COLO829 (cell line): ENCODE data around the gene HES5.

ENCODE experiments used
- DNase-seq: peaks from one replicate; pipeline ENCODE4 v3.0.0; 2012; ENCODE audit warnings: low spot score

Gene HES5

DNA sequence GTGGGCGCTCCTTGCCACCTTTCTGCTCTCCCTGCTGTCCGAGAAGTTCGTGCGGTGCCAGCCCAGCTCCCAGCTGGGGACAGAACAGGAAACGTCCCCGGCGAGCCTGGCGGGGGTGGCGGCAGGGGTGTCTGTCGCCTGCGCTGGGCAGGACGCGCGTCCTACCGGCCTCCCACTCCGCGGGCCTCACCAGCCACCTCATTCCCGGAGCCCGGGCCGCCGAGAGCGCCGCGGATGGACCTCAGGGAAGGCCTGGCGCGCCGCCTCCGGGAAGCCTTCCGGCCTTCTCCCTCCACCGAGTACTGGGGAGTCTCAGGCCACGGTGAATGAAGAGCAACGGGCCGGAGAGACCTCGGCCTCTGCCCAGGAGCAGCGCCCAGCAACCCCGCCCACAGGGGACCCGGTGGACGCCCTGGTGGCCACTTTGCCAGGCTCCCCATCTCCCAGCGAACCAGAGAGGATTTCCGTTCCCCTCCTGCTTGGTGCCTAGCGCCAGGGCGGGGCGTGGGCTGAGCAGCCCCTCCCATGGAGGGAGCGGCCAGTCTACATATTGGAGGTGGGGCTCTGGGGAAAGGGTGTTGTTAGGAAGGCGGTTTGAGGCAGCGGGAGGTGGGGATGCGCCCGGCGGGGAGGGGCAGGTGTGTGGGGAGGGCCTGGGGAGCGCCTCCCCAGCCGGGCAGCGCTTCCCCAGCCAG, 16.6 kb upstream of the HES5 start:
- peak; percentile 84 for DNase-seq

DNA sequence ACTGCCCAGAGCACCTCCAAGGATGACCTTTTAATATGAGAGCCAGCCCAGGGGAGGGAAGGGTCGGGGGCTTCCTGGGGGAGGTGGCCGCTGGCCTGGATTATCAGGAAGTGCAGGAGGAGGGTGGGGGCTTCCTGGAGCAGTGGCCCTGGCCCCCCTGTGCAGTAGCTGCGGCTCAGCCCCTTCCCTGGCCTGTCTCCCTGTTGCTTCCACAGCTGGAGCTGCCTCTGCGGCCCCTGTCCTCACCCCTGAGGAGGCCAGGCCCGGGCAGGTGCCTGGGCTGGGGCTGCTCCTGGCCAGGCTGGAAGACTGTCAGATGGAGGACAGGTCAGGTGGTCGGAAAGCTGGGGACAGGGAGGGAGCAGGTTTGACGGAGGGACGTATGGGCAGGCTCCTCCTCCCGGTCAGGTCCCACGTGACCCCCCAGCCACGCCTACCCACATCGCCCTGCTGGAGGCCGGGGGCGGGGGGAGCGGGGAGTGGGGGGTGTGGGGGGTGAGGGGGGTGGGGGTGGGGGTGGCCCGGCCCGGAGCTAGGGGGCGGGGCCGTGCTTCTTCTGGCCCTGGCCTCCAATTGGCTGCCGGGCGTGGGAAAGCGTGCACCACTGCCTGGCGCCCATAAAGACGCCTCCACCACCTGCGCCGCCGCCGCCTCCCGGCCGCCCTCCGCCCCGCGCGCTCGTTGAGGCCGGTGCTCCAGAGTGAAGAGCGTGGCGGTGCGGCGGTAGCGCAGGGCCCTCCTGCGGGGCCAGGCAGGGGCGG, 15.9 kb upstream of the HES5 start:
- peak; percentile 94 for DNase-seq

DNA sequence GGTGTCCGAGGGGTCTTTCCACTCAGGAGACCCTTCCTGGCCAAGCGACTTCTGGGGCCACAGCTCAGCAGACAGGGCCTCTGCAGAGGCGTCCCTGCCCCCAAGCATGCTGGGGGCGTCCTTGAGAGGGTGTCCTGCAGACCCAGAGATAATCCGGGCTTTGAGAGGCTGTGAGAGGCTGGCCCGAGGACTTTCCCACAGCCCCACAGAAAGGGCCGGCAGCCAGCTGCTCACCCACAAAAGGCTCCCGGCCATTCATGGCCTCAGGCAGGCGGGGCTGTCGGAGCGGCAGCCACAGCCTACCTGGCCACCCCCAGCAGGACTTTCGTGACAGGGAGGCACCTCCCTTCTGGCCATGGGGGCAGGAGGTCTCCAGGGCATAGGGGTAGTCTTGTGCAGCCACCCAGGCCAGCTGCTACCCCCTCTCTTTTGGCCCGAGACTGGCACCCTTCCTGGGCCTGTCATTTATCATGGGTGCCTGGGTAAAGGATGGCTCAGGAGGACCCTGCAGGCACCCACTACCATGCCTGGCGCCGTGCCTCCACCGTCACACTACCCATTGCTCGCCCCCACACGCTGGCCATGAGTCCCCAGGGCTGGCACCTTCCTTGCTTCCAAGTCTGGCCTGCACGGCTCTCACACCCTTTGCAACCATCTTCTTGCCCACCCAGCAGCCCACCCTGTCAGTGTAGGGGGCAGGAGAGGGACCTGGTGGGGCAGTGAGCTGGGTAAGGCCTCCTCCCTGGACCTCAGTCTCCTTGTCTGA, 15.0 kb upstream of the HES5 start:
- DNase-seq: no peak

DNA sequence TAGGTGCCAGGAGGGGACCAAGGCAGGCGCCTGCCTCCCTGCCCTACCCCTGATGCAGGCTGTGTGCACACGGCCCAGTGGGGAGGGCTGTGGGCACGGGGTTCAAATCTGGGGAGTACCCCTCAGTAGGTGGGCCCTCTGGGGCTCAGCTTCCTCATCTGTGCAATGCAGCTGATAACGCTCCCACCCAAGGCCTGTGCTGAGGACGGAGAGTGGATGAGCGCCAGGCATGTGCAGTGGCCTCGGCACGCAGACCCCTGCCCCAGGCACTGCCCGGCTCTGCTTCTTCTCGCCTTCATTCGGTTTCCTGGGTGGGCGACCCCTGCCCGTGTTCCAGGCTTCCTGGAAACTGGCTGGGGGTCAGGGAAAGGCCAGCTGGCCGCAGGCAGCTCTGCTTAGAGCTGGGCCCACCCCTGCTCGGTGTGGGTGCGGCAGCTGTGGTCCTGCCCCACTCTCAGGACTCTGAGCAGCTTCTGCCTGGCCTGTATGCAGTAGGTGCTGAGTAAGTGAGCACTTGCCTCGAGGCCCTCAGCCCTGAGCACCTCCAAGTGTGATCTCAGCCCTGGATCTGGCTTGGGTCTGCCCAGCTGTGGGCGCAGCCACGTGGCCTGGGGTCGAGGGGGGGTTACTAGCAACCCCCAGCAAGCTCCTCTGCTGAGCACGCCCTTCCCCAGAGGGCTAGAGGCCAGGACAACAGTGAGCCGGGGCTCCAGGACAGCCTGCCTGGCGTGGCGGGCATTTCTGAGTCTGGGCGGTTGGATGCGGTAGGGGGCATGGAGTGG, 14.2 kb upstream of the HES5 start:
- no peak for DNase-seq

DNA sequence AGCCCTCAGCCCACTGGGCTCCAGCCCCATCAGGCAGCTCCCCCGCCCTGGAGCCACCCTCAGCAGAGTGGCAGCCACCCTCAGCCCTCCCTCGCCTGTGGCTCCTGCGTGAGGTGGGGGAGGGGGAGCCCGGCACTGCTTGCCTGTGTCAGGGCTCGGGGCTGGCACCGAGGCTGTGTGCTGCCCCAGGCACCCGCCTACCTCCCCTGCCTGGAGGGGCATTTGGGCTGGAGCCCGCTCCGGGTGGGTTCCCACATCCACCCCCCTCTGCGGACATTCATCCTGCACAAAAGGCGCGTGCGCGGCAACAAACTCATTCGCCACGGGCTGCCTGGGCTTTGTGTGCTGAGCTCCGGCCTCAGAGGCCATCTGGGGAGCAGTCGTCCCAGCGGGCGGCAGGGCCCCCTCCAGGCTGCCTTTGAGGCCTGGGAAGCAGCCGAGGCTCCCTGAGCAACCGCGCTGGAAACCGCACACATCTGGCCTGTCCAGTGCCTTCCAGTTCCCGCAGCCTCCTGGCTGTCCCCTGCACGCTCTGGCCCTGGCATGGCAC, 13.6 kb upstream of the HES5 start:
- no peak for DNase-seq

DNA sequence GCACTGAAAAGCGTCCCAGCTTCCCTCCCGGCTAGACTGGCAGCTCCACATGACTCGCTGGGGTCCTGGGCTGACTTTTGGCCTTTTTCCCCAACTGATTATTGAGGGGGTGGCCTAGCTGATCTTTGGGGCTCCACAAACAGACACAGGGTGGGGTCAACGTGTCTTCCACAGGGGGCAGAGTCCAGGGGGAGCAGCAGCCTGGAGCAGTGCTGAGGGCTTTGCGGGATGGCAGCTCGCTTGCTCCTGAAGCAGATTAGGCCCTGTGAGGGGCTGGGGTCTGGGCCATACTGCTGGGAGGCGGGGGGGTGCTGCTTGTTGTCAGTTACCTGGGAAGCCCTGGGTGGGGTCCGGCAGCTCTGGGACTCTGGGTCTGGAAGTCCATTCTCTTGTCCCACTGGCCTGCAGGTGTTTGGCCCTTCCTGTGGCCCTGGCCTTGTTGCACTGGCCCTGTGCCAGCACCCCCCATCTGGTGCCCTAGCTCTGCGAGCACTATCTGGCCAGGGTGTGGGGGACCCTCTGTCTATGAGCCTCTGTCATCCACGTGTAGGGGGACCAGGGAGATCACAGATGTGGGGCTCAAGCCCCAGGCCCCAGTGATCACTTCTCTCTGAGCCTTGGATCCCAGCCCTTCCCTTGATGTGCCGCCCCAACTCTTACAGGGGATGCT, 12.3 kb upstream of the HES5 start:
- no peak for DNase-seq

DNA sequence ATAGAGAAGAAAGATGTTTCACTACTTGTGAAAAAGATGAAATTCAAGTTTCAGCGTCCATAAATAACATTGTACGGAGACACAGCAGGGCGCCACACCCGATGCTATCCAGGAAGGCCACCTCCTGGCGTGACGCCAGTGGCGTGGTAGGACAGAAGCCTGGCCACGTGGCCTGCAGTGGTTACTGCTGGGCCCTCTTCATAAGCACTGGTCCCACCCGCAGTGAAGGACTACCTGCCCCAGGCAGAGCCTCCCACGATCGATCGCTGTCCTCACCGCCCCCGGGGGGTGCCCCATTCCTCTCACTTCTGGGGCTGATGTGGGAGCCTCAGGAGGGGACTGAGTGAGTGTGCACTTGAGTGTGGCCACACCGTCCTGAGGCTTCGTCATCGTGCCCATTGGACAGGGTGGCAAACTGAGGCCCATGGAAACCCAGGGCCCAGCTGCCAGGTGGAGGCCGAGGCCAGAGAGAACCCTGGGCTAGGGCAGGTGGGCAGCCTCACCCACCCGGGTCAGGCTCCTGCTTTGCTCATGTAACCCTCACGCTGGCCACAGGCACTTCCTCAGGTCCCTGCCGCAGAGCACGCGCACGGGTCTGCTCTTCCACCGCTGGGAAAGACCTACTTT, 11.7 kb upstream of the HES5 start:
- DNase-seq: no peak

DNA sequence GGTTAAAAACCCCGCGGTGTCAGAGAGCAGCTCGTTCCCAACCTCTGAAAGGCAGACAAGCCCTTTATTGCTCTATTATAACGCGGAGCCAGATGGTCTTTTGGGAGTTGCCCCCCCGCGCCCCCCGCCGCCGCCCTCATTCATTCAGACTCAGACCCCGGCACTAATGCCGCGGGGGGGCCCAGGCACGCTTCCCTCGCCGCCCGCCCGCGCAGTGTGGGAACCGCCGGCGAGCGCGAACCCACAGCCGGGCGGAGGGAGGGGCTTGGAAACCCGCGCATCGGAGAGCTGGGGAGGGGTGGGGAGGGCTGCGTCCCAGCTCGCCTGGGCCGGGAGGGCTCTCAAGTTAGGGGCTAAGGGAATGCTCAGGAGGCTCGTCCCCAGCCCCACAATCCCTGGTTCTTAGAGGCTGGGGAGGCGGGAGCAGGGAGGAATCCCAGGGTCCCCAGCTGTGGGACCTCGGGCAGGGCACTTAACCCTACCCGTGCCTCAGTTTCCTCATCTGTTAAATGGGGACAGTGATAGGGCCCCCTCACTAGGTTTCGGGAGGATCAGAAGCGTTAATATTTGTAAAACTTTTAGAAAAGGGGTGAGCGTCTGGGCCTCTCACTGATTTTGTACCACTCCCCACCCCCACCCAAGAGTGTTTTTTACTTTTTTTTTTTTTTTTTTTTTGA, 10.9 kb upstream of the HES5 start:
- DNase-seq: no peak

DNA sequence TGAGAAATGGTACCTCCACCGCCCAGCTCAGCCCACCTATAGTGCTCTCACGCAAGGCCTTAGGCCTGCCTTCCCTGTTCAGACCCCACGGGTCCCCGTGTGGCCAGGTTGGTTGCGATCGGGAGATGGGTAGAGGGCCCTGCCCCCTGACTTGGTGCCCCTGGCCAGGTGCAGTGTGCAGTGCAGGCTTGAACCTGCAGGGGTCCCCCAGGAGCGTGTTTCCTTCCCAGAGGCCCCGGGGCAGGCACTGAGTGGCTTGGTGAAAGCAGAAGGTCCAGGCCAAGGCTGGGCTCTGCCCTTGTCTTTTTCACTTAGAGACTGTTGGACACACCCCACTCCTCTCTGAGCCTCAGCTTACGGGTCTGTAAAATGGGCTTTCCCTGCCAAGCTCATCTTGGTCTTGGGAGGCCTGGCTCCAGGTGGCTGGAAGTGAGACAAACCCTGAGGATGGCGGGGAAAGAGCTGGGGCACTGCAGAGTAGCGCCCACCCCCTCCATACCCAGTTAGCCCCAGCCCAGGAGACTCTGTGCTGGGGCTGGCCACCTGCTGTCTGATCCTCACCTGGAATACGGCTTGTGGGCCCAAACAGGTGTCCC, 9.3 kb upstream of the HES5 start:
- DNase-seq: no peak

DNA sequence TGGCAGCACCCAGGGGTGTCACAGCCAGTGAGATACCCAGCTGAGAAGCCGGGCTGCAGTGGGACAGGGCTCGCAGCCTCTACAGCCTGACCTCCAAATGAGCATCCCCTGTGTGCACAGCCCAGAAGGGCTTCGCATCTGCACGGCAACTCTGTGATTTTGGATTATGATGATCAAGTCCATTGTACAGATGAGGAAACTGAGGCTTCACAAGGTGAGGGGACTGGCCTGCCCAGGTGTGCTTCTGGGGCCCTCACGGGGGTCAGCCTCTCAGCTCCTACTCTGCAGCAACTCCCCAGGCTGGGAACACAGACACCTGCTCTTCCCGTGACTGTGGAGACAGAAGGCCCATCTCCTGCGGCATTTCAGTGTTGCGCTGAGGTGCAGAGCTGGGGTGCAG, 8.8 kb upstream of the HES5 start:
- DNase-seq: no peak

DNA sequence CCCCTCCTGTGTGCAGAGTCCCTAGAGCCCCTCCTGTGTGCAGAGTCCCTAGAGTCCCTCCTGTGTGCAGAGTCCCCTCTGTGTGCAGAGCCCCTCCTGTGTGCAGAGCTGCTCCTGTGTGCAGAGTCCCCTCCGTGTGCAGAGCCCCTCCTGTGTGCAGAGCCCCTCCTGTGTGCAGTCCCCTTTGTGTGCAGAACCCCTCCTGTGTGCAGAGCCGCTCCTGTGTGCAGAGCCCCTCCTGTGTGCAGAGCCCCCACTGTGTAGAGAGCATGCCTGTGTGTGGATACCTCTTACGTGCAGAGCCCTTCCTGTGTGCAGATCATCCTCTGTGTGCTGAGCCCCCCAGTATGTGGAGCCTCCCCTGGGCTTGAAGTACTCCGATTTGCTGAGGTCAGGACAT, 8.3 kb upstream of the HES5 start:
- DNase-seq: no peak

DNA sequence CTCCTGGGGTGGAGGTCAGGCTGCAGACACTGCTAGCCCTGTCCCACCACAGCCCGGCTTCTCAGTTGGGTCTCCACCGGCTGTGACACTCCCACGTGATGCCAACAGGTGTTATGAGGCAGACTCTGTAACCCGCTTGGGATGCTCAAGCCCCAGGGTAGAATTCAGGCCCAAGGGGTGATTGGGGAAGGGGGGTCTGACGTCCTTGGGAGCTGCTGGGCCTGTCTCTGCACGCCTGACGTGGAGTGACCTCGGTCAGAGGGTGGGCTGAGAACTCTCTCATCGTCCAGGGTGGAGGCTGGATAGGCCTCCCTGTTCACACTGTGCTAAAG, 7.7 kb upstream of the HES5 start:
- DNase-seq: no peak

DNA sequence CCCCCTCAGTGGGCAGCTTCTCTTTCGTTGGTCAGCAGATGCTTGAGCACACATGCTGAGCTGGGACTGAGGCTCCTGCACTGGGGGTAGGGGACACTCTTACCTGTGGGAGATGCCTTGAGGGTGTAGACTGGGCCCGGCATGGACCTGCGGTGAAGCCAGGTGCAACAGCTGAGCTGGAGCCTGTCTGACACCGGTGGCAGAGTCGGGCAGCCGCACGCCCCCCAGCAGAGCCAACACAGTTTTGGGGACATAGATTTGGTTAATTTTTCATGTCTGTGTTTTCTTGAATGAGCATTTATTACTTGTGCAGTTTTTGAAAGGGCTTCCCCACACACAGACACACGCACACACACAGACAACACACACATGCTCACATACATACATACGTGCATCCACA, 5.9 kb upstream of the HES5 start:
- DNase-seq: no peak

DNA sequence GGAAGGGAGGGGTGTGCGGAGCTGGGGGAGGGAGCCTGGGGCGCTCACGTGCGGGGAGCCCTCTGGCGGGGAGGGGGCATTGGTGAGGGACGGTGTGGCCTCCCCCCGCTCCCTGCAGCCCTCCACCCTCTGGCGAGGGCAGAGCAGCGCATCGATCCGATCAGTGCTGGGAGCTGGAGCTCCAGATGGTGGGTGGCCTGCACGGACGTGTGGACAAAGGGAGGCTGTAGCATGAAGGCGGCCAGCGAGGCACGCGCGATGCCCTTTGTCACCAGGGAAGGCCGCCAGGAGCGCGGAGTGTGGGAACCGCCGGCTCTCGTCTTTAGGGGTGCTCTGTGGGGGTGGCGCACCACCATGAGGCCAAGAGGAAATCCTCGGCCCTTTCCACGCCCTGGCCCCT, 5.4 kb upstream of the HES5 start:
- no peak for DNase-seq

DNA sequence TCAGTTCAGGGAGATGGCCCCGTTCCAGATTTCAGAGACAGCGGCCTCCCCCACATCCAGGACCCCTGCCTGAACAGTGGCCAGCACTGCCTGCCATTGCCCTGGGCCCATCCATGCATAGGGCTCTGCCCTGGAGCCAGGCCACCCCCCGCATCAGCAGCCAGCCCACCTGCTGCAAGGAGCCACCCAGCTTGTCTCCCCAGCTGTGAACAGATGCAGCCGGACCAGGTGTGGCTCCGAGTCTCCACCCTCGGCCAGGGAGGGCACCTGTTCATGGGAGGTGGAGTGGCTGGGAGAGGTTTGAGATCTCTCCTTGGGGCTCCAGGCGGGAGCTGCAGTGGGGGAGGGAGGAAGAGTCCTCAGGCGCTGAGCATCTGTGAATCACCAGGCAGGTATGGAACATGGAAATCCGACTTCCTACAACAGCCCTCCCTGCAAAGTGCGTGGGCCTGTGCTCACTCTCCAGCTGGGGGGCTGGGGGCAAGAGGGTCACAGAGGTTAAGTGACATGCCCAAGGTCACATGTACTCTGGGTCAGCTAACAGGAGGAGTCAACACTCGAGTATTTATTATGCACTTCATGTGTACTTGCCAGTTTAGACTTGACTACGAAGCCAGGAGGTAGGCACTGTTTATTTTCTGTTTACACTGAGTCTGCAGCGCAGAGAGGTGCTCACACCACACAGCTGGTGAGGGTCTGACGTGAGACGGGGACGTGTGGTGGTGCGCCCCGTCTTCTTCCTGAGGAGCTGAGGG, 4.8 kb upstream of the HES5 start:
- DNase-seq: no peak

DNA sequence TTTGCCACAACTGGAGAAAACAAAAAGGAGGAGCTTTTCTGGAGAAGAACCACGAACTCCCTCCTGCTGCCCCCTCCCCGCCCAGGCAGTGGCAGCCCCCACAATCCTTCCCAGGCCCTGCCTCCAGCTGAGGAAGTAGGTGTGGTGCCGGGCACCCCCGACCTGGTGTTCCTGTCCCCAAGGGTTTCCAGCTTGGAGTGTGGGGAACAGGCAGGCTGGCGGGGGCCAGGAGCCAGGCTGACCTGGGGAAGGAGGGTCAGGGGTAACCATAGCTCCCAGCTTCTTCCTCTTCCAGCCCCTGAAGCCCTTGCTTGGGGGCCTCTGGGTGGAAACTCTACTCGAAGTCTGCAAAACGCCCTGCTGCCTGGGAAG, 4.2 kb upstream of the HES5 start:
- DNase-seq: no peak

DNA sequence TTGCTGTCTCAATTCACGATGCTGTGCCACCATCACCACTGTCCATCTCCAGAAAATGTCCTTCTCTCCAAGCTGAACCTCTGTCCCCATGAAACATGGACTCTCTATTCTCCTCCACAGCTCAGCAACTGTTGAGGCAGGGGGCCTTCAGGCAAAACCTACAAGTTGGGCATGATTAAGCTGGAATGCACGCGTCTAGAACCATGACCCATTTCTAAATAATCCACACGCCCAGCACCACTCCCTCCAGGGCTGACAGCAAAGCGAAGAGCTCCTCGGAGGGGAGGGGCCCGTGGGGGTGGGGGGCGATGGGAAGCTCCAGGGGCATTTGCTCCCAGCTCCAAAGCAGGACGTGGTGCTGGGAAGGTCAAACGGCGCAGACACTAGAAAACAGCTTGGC, 3.3 kb upstream of the HES5 start:
- no peak for DNase-seq

DNA sequence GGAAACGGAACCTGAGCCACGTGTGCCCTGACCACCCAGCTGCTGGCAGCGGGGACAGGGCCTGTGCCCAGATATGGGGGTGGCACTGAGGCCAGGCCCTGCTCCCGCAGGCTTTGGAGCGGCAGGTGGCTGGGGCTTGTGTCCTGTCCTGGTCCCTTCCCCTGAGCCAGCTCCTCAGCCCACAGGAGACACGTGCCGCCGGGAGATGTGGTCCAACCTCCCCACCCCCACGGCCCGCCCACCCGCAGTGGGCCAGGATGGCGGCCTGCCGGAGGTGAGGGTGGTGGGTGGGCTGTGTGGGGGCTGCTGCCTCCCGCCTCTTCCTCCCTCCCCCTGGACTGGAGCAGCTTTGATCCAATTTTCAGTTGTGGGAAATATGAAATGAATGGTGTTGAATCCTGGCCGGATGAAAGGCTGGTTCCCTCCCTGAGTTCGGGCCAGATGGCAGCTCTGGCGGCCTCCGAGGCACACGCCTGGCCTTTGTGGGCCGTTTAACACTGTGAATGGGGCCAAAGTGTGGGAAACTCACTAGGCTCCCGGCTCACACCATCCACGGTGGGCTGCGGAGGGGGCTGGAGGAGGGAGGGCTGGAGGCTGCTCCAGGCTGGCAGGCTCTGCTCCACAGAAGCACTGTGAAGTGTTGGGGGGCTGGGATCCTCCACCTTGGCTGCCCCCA, 2.6 kb upstream of the HES5 start:
- DNase-seq: no peak
